Breast epithelium (tissue), 4 donors: Measurements from ENCODE around the gene PAXIP1. TPM values are rescaled to one million over a fixed set of nuclear protein-coding genes. Genes with fewer than 3 reads are reported as not detected.

ENCODE experiments used
- DNase-seq, 2 donors: peaks; one replicate each; pipeline ENCODE4 v3.0.0-alpha.2; 2019; ENCODE audit warnings: low spot score in 2 of 2
- H3K27ac ChIP-seq, 2 donors: fragments of 200-600 bp; sonication (generic) in 1 of 2; one replicate each; pipeline ENCODE4 v1.5.1; 2016 to 2019; ENCODE audit warnings: mild to moderate bottlenecking in 1 of 2
- H3K27me3 ChIP-seq, 2 donors: fragments of 200-600 bp; sonication (generic) in 1 of 2; one replicate each; pipeline versions ENCODE4 v1.5.1 to v1.6.0; 2017 to 2019; ENCODE audit warnings: control low read depth in 1 of 2, mild to moderate bottlenecking in 1 of 2
- H3K36me3 ChIP-seq: fragments of 200-600 bp; one replicate; pipeline ENCODE4 v1.5.1; 2019
- H3K4me1 ChIP-seq, 2 donors: fragments of 200-600 bp; sonication (generic); one replicate each; pipeline ENCODE4 v1.5.1; 2016 to 2019; ENCODE audit warnings: control low read depth in 1 of 2
- H3K4me3 ChIP-seq, 3 donors: fragments of 200-600 bp; sonication (generic); 1 replicate in 2 of 3; 2 replicates in 1 of 3; pipeline ENCODE4 v1.5.1; 2016 to 2019; ENCODE audit warnings: mild to moderate bottlenecking in 3 of 3, moderate library complexity in 2 of 3
- H3K9me3 ChIP-seq, 2 donors: fragments of 200-600 bp; sonication (generic) in 1 of 2; one replicate each; pipeline ENCODE4 v1.5.1; 2016 to 2019; ENCODE audit warnings: control low read depth in 1 of 2
- CTCF ChIP-seq, 3 donors: fragments of 450-650 bp; IDR thresholded peaks; one replicate each; pipeline ENCODE4 v1.5.1; 2016 to 2017; ENCODE audit warnings: antibody characterized with exemption in 3 of 3, mild to moderate bottlenecking in 3 of 3, moderate library complexity in 3 of 3
- POLR2A ChIP-seq: fragments of 450-650 bp; IDR thresholded peaks from one replicate; pipeline ENCODE4 v1.6.1; 2016; ENCODE audit warnings: antibody characterized with exemption, mild to moderate bottlenecking, moderate library complexity
- POLR2AphosphoS5 ChIP-seq, 3 donors: sonication (generic); formaldehyde crosslinking; IDR thresholded peaks; one replicate each; pipeline ENCODE4 v1.6.1; 2017; ENCODE audit warnings: antibody characterized with exemption in 3 of 3
- intact Hi-C: fragments of 100-400 bp; cut with DNase I; formaldehyde crosslinking; loops from one replicate; pipeline ENCODE4 v1.15.1; 2023; ENCODE audit warnings: low total_unique reads
- total RNA-seq, 3 donors: library from RNA; depleted of rRNA; stranded (reverse); fragments of >200 nt; gene quantifications; one replicate each; pipeline ENCODE4 v1.1.0, GENCODE V29; 2016

The PAXIP1 gene
- total RNA-seq, 3 donors from 2014 or later, result 10.2 to 25.3 (median 14.1) TPM

- H3K27ac ChIP-seq, result no peak overlapping the region
- H3K36me3 ChIP-seq, result no peaks in the 10 kb centered on the region
- no peaks in the 10 kb centered on the region for H3K9me3 ChIP-seq
- no peak for DNase-seq
- no peak overlapping the region for H3K4me3 ChIP-seq
- no peaks in the 10 kb centered on the region for H3K27me3 ChIP-seq
- TF ChIP-seq POLR2A (no peak), CTCF (IDR thresholded peaks at IDR 0.05) (no peak), POLR2AphosphoS5 (IDR thresholded peaks at IDR 0.05) (no peak)
- H3K4me1 ChIP-seq, result no peaks in the 10 kb centered on the region
- intact Hi-C loops, result loop anchor here (10.0 kb wide), 1 partner anchor 1937 kb away; no protein-coding TSS in a partner anchor
Observed at GRCh38 chr7:155017834-155018233, 14.9 kb upstream of the PAXIP1 start.

- intact Hi-C loops, result loop anchor here (10.0 kb wide), 1 partner anchor 1944 kb away; no protein-coding TSS in a partner anchor
- H3K27ac ChIP-seq, result no peak overlapping the region
- TF ChIP-seq POLR2AphosphoS5 (IDR thresholded peaks at IDR 0.05) (no peak), POLR2A (no peak), CTCF (IDR thresholded peaks at IDR 0.05) (no peak)
- H3K9me3 ChIP-seq, result no peaks in the 10 kb centered on the region
- no peaks in the 10 kb centered on the region for H3K4me1 ChIP-seq
- H3K36me3 ChIP-seq, result no peaks in the 10 kb centered on the region
- no peaks in the 10 kb centered on the region for H3K27me3 ChIP-seq
- no peak overlapping the region for H3K4me3 ChIP-seq
- DNase-seq, result no peak
Observed at GRCh38 chr7:155011086-155011485, 8.2 kb upstream of the PAXIP1 start.

- intact Hi-C loops, result loop anchor here (10.0 kb wide), 1 partner anchor 1945 kb away; no protein-coding TSS in a partner anchor
- TF ChIP-seq POLR2A, result no peak
- no peak for TF ChIP-seq POLR2AphosphoS5 (IDR thresholded peaks at IDR 0.05)
- TF ChIP-seq CTCF (IDR thresholded peaks at IDR 0.05), result no peak
- no peak for DNase-seq
Observed at GRCh38 chr7:155009570-155010157, 6.7 kb upstream of the PAXIP1 start.

GRCh38 chr7:155007947-155008346, 5.0 kb upstream of the PAXIP1 start:
- intact Hi-C loops, result no loop called here
- TF ChIP-seq CTCF (IDR thresholded peaks at IDR 0.05), result no peak
- TF ChIP-seq POLR2AphosphoS5 (IDR thresholded peaks at IDR 0.05), result no peak
- no peak for TF ChIP-seq POLR2A
- H3K27me3 ChIP-seq, result no peaks in the 10 kb centered on the region

More at GRCh38 chr7:155009570-155010157, 6.7 kb upstream of the PAXIP1 start:
- Histone ChIP-seq H3K4me1 (no peaks in the 10 kb centered on the region), H3K4me3 (no peak overlapping the region), H3K9me3 (no peaks in the 10 kb centered on the region), H3K27me3 (no peaks in the 10 kb centered on the region), H3K36me3 (no peaks in the 10 kb centered on the region), H3K27ac (no peak overlapping the region)

GRCh38 chr7:155003376-155004214, 671 bp upstream of the PAXIP1 start:
- Histone ChIP-seq H3K4me1 (peaks cover 0 to 7% of the 10 kb centered on the region in 2 donors), H3K36me3 (no peaks in the 10 kb centered on the region), H3K9me3 (no peaks in the 10 kb centered on the region), H3K27me3 (no peaks in the 10 kb centered on the region), H3K27ac (peak overlapping the region; percentile 89 to 95), H3K4me3 (peak overlapping the region; percentile 92 to 96 (median 94))
- TF ChIP-seq POLR2A, result peak; percentile 71
- TF ChIP-seq CTCF (IDR thresholded peaks at IDR 0.05), result no peak
- peak; percentile 57 to 80 (median 69) for TF ChIP-seq POLR2AphosphoS5 (IDR thresholded peaks at IDR 0.05)
- intact Hi-C loops, result no loop called here
- DNase-seq, result peak; percentile 69 to 79

More at GRCh38 chr7:155007947-155008346, 5.0 kb upstream of the PAXIP1 start:
- Histone ChIP-seq H3K4me3 (no peak overlapping the region), H3K36me3 (no peaks in the 10 kb centered on the region), H3K9me3 (no peaks in the 10 kb centered on the region), H3K27ac (no peak overlapping the region), H3K4me1 (no peaks in the 10 kb centered on the region)
- DNase-seq, result no peak
